ENCODE measurements around the gene MOB3A. TPM values are rescaled to one million over a fixed set of nuclear protein-coding genes. Genes with fewer than 3 reads are reported as not detected.
A peak's percentile ranks its signal among the peaks of the same experiment; 100 is the strongest.

Gene MOB3A
- total and polyA plus RNA-seq, 2 of the 13 experiments (the other 11 are each of a cell fraction or from before 2014, with no cell fraction given): 3.5 to 17.8 TPM

- TF ChIP-seq ARID5B (CRISPR knock-in tag; IDR thresholded peaks at IDR 0.05): 0 out of 2 replicates have a peak, but pooled peaks have one; percentile 11
- no peak for TF ChIP-seq TSC22D2 (CRISPR knock-in tag; IDR thresholded peaks at IDR 0.05; ENCODE audit: borderline replicate concordance)
- TF ChIP-seq FOXK2 (IDR thresholded peaks at IDR 0.05): no peak
- TF ChIP-seq AGO2 (optimal IDR thresholded peaks at IDR 0.05; ENCODE audit: low read depth, low read length): no peak
- no peak for TF ChIP-seq PRPF4 (IDR thresholded peaks at IDR 0.05; ENCODE audit: low read depth, low read length, poor library complexity, severe bottlenecking)
- no peak for TF ChIP-seq ZNF879 (CRISPR knock-in tag; IDR thresholded peaks at IDR 0.05)
- no peak for TF ChIP-seq CCAR2 (optimal IDR thresholded peaks at IDR 0.05; ENCODE audit: low read depth, low read length)
- no peak; the same call in 1 of the 2 replicates for TF ChIP-seq FOXK1 (CRISPR knock-in tag; IDR thresholded peaks at IDR 0.05; ENCODE audit: borderline replicate concordance, low read depth)
- no peak for TF ChIP-seq ZFP90 (CRISPR knock-in tag; IDR thresholded peaks at IDR 0.05; ENCODE audit: borderline replicate concordance)
- no peak for TF ChIP-seq NFE2 (CRISPR knock-in tag; IDR thresholded peaks at IDR 0.05)
- no peak for TF ChIP-seq JARID2 (CRISPR knock-in tag; IDR thresholded peaks at IDR 0.05; ENCODE audit: insufficient replicate concordance)
- no peak for TF ChIP-seq ZFP41 (CRISPR knock-in tag; IDR thresholded peaks at IDR 0.05; ENCODE audit: borderline replicate concordance)
- TF ChIP-seq AHR (CRISPR knock-in tag; IDR thresholded peaks at IDR 0.05): no peak
- no peak for TF ChIP-seq ZMYM2 (CRISPR knock-in tag; IDR thresholded peaks at IDR 0.05)
- TF ChIP-seq ZNF609 (CRISPR knock-in tag; IDR thresholded peaks at IDR 0.05; ENCODE audit: borderline replicate concordance): no peak; the same call in 1 of the 2 replicates
- no peak for TF ChIP-seq TFDP2 (CRISPR knock-in tag; IDR thresholded peaks at IDR 0.05)
- TF ChIP-seq ZNF7 (CRISPR knock-in tag; IDR thresholded peaks at IDR 0.05): no peak
- TF ChIP-seq SRSF4 (IDR thresholded peaks at IDR 0.05; ENCODE audit: low read depth, low read length, poor library complexity, severe bottlenecking): no peak
- TF ChIP-seq FOXM1 (CRISPR knock-in tag; IDR thresholded peaks at IDR 0.05): no peak
- TF ChIP-seq ZNF484 (CRISPR knock-in tag; IDR thresholded peaks at IDR 0.05; ENCODE audit: borderline replicate concordance, low read depth): no peak
These were observed 31.2 kb downstream of the MOB3A start (continued) for GRCh38 chr19:2064788-2065524.

Data from HepG2 (cell line).